ENCODE measurements around the gene G2E3.

DNA sequence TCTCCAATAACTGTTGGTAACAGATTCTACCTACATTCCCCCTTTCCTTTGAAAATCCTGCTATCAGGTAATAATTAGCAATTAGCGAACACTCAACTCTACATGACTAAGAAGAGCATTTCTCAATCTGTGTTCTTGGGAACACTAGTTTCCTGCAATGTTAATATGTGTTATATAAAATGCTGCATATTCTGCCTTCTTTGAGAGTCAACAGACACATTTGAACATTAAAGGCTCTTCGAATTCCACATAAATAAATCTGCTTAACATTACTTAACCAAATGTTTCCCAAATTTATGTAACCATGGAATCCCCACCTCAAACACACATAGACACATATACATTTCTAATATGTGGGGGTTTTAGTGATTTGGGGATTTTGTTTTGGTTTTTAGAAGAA is 41.2 kb upstream of the G2E3 start:
- TF ChIP-seq, protein P1, sequence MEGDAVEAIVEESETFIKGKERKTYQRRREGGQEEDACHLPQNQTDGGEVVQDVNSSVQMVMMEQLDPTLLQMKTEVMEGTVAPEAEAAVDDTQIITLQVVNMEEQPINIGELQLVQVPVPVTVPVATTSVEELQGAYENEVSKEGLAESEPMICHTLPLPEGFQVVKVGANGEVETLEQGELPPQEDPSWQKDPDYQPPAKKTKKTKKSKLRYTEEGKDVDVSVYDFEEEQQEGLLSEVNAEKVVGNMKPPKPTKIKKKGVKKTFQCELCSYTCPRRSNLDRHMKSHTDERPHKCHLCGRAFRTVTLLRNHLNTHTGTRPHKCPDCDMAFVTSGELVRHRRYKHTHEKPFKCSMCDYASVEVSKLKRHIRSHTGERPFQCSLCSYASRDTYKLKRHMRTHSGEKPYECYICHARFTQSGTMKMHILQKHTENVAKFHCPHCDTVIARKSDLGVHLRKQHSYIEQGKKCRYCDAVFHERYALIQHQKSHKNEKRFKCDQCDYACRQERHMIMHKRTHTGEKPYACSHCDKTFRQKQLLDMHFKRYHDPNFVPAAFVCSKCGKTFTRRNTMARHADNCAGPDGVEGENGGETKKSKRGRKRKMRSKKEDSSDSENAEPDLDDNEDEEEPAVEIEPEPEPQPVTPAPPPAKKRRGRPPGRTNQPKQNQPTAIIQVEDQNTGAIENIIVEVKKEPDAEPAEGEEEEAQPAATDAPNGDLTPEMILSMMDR (IDR thresholded peaks at IDR 0.05; ENCODE audit: low read depth, low read length), result no peak
- TF ChIP-seq EZH2phosphoT487 (IDR thresholded peaks at IDR 0.05; ENCODE audit: low read depth), result no peak
